Measurements from ENCODE around the gene CGB7. TPM values are rescaled to one million over a fixed set of nuclear protein-coding genes. Genes with fewer than 3 reads are reported as not detected.
A peak's percentile ranks its signal among the peaks of the same experiment; 100 is the strongest.

Gene CGB7
- total and polyA plus RNA-seq, 9 of the 15 experiments (the other 6 are each of a cell fraction or from before 2014, with no cell fraction given): not detected

- TF ChIP-seq KLF16 (IDR thresholded peaks at IDR 0.05): 0 out of 2 replicates have a peak, but pooled peaks have one; percentile 11
- TF ChIP-seq SP2 (IDR thresholded peaks at IDR 0.05; ENCODE audit: extremely low read depth, low read depth, low read length, poor library complexity, severe bottlenecking): no peak
- TF ChIP-seq ZNF253 (CRISPR knock-in tag; conservative IDR thresholded peaks at IDR 0.05): no peak
- TF ChIP-seq RNF2 (IDR thresholded peaks at IDR 0.05): no peak
- TF ChIP-seq ZFP91 (CRISPR knock-in tag; IDR thresholded peaks at IDR 0.05): no peak
- no peak for TF ChIP-seq FUS (optimal IDR thresholded peaks at IDR 0.05; ENCODE audit: low read depth, low read length)
- no peak for TF ChIP-seq U2AF1 (optimal IDR thresholded peaks at IDR 0.05; ENCODE audit: low read depth, low read length)
- TF ChIP-seq BCL6 (CRISPR knock-in tag; IDR thresholded peaks at IDR 0.05): no peak
- TF ChIP-seq ZNF668 (CRISPR knock-in tag; IDR thresholded peaks at IDR 0.05): no peak
- TF ChIP-seq RFX7 (CRISPR knock-in tag; IDR thresholded peaks at IDR 0.05): no peak
- TF ChIP-seq BRD9 (IDR thresholded peaks at IDR 0.05; ENCODE audit: low read depth, partially characterized antibody): no peak
- TF ChIP-seq, protein P1, sequence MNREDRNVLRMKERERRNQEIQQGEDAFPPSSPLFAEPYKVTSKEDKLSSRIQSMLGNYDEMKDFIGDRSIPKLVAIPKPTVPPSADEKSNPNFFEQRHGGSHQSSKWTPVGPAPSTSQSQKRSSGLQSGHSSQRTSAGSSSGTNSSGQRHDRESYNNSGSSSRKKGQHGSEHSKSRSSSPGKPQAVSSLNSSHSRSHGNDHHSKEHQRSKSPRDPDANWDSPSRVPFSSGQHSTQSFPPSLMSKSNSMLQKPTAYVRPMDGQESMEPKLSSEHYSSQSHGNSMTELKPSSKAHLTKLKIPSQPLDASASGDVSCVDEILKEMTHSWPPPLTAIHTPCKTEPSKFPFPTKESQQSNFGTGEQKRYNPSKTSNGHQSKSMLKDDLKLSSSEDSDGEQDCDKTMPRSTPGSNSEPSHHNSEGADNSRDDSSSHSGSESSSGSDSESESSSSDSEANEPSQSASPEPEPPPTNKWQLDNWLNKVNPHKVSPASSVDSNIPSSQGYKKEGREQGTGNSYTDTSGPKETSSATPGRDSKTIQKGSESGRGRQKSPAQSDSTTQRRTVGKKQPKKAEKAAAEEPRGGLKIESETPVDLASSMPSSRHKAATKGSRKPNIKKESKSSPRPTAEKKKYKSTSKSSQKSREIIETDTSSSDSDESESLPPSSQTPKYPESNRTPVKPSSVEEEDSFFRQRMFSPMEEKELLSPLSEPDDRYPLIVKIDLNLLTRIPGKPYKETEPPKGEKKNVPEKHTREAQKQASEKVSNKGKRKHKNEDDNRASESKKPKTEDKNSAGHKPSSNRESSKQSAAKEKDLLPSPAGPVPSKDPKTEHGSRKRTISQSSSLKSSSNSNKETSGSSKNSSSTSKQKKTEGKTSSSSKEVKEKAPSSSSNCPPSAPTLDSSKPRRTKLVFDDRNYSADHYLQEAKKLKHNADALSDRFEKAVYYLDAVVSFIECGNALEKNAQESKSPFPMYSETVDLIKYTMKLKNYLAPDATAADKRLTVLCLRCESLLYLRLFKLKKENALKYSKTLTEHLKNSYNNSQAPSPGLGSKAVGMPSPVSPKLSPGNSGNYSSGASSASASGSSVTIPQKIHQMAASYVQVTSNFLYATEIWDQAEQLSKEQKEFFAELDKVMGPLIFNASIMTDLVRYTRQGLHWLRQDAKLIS (CRISPR knock-in tag; IDR thresholded peaks at IDR 0.05): no peak
- TF ChIP-seq TCF15 (CRISPR knock-in tag; IDR thresholded peaks at IDR 0.05): no peak
- TF ChIP-seq, protein P2, sequence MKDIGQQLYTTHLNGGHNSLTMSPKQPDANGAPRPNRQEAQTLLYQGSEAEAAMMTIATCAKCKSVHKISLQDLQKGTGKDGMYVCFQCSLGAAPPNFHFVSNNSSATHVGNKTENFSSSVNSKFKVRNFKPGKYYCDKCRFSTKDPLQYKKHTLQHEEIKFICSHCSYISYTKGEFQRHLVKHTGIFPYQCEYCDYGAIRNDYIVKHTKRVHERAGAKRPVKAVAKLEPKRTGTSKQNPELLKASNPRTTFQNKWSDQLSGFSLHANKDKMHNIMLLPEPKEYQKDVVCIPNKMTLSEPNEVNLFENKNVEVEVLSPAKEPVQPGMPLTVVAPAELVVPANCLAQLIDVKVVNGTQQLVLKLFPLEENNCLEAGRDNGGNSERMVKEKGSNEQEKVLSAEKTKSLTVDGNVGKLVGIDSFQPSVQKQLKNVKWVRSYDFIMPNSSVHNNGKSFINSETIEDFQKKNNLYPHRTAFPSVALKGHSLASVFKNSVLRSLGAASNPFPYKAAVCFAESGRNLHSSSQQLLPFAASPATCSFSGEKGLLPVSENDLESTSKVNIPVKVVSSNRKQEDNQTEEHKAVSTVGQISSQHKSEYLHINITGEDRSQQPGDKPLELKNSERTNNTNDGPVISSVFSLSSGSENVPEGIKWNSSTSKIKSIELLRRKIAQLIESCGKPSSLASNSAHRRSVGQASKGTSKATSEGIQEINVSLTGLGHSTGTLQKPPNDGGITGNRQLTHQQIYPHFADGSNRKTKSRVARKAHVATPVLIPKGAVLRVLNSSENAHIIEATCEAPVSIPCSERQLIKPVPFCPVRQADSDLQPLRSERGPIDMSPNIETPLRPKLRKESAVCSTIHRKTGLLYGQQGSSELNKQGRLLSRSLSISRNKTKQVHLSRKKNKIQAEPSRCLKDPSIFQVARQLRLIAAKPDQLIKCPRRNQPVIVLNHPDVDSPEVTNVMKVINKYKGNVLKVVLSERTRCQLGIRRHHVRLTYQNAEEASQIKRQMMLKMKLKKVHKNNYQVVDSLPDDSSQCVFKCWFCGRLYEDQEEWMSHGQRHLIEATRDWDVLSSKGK (CRISPR knock-in tag; IDR thresholded peaks at IDR 0.05): no peak
- TF ChIP-seq JUND (IDR thresholded peaks at IDR 0.05; ENCODE audit: borderline replicate concordance, low read depth, low read length): peak; percentile 32; the same call in 1 of the 2 replicates
- TF ChIP-seq JUND (tag; IDR thresholded peaks at IDR 0.05; ENCODE audit: borderline replicate concordance, low read depth, low read length): peak; percentile 32; the same call in 1 of the 3 replicates
- no peak for TF ChIP-seq USF2 (CRISPR knock-in tag; IDR thresholded peaks at IDR 0.05)
Measured at GRCh38 chr19:49073514-49074378, 16.2 kb upstream of the CGB7 start (continued).
